Stomach (tissue), 19 donors: ENCODE results near the gene ECM1. TPM values are rescaled to one million over a fixed set of nuclear protein-coding genes. Genes with fewer than 3 reads are reported as not detected.

Source experiments
- DNase-seq, 2 donors: peaks; one replicate each; pipeline versions ENCODE4 v3.0.0 to v3.0.0-alpha.2; 2013 to 2019
- H3K27ac ChIP-seq, 5 donors: fragments of 200-600 bp in 4 of 5; sonication (generic) in 4 of 5; one replicate each; pipeline ENCODE4 v1.5.1; 2013 to 2019; ENCODE audit warnings: mild to moderate bottlenecking in 1 of 5, moderate library complexity in 1 of 5
- H3K27me3 ChIP-seq, 3 donors: fragments of 200-600 bp; sonication (generic); one replicate each; pipeline ENCODE4 v1.5.1; 2017 to 2019; ENCODE audit warnings: mixed run types in 1 of 3
- H3K36me3 ChIP-seq, 4 donors: fragments of 200-600 bp; sonication (generic); 1 replicate in 3 of 4; 2 replicates in 1 of 4; pipeline ENCODE4 v1.5.1; 2016 to 2019
- H3K4me1 ChIP-seq, 4 donors: fragments of 200-600 bp; sonication (generic); one replicate each; pipeline ENCODE4 v1.5.1; 2016 to 2019
- H3K4me3 ChIP-seq, 4 donors: fragments of 200-600 bp; sonication (generic) in 3 of 4; one replicate each; pipeline ENCODE4 v1.5.1; 2016 to 2019; ENCODE audit warnings: mild to moderate bottlenecking in 1 of 4
- H3K9me3 ChIP-seq, 4 donors: fragments of 200-600 bp; sonication (generic); one replicate each; pipeline ENCODE4 v1.5.1; 2016 to 2019
- CTCF ChIP-seq, 7 experiments: fragments of 450-650 bp in 4 of 7; fragments of 200-600 bp in 3 of 7; sonication (generic) in 3 of 7; IDR thresholded peaks; one replicate each; pipeline ENCODE4 v1.5.1; 2016 to 2019; ENCODE audit warnings: antibody characterized with exemption in 7 of 7, control low read depth in 2 of 7, mild to moderate bottlenecking in 1 of 7
- EP300 ChIP-seq: sonication (generic); formaldehyde crosslinking; IDR thresholded peaks from one replicate; pipeline ENCODE4 v1.6.1; 2017; ENCODE audit warnings: antibody characterized with exemption
- POLR2A ChIP-seq, 4 donors: fragments of 450-650 bp; IDR thresholded peaks; one replicate each; pipeline ENCODE4 v1.6.1; 2016; ENCODE audit warnings: antibody characterized with exemption in 4 of 4, control low read depth in 2 of 4, mild to moderate bottlenecking in 1 of 4, moderate library complexity in 1 of 4
- POLR2AphosphoS5 ChIP-seq, 3 donors: sonication (generic); formaldehyde crosslinking; IDR thresholded peaks; one replicate each; pipeline ENCODE4 v1.6.1; 2016; ENCODE audit warnings: antibody characterized with exemption in 3 of 3
- WGBS, 5 donors: extraction: QIAGEN DNeasy Blood & Tissue Kit in 3 of 5; methylation state at CpG; one replicate each; pipeline versions ENCODE4 v1.1.5 to v1.1.7; 2013 to 2018; 5-methylcytosine and 5-hydroxymethylcytosine counted together
- intact Hi-C: fragments of 100-400 bp; cut with DNase I; formaldehyde crosslinking; loops from one replicate; pipeline ENCODE4 v1.15.1; 2023; ENCODE audit warnings: low total_unique reads
- long read RNA-seq, 10 donors: transcript quantifications; one replicate each; lab custom pipeline, GENCODE V29; 2026
- polyA plus RNA-seq, 3 donors: library from polyadenylated mRNA; stranded (reverse); fragments of 200-250 nt; gene quantifications; one replicate each; pipeline ENCODE4 v1.2.3, GENCODE V29; 2013
- total RNA-seq, 5 donors: library from RNA; depleted of rRNA; stranded (reverse); fragments of >200 nt; gene quantifications; one replicate each; pipeline versions ENCODE4 v1.1.0 to v1.2.3, GENCODE V29; 2014 to 2016
- donor health status: healthy with polysubstance abuse.
- donor health status: Bipolar disorder and iron deficiency.
- donor health status: healthy.

Gene ECM1
- total RNA-seq (10 to 100 TPM in 2 of 5 donors, 1 to 10 TPM in 3; 1.7 to 29.3 (median 6.5) TPM), polyA plus RNA-seq (100 to 1,000 TPM in 1 of 3 donors, 1 to 10 TPM in 2; 3.1 to 345 (median 6.8) TPM)
- long read RNA-seq, donor 1, partial matches to known transcripts, result 7 of 7 reads
- long read RNA-seq, donor 1, other reads (novel, unspliced or antisense), result 0 of 7 reads
- long read RNA-seq, donor 2, partial matches to known transcripts, result 6 of 7 reads
- long read RNA-seq, donor 2, other reads (novel, unspliced or antisense), result 0 of 7 reads
- long read RNA-seq, donor 3, partial matches to known transcripts, result 0 of 1 reads
- long read RNA-seq, donor 3, other reads (novel, unspliced or antisense), result 0 of 1 reads
- long read RNA-seq, donor 4, result 0 reads
- long read RNA-seq, donor 5, result 0 reads
- long read RNA-seq, donor 6, result 0 reads
- long read RNA-seq, donor 7, partial matches to known transcripts, result 6 of 6 reads
- long read RNA-seq, donor 7, other reads (novel, unspliced or antisense), result 0 of 6 reads
- long read RNA-seq, donor 8, partial matches to known transcripts, result 0 of 1 reads
- long read RNA-seq, donor 8, other reads (novel, unspliced or antisense), result 0 of 1 reads
- long read RNA-seq, donor 9, partial matches to known transcripts, result 0 of 1 reads
- long read RNA-seq, donor 9, other reads (novel, unspliced or antisense), result 0 of 1 reads
- long read RNA-seq, donor 10, result 0 reads

- peak; percentile 33 to 60 for DNase-seq
- intact Hi-C loops, result no loop called here
- peaks cover 26 to 62% (median 57%) of the 10 kb centered on the region in 4 donors for H3K36me3 ChIP-seq
- H3K9me3 ChIP-seq, result no peaks in the 10 kb centered on the region
- H3K4me3 ChIP-seq, result peak within 1 kb of the TSS in 3 of 4 donors; percentile 5 to 15 (median 7)
- WGBS, 5 donors, result 47 to 63% (median 53%) methylated on average over 6 to 7 of the region's 7 CpGs
- H3K4me1 ChIP-seq, result peaks cover 0 to 28% (median 9%) of the 10 kb centered on the region in 4 donors
- TF ChIP-seq POLR2AphosphoS5 (IDR thresholded peaks at IDR 0.05) (peak in 1 of 3 donors; percentile 21), POLR2A (IDR thresholded peaks at IDR 0.05) (no peak)
- H3K27ac ChIP-seq, result peak within 1 kb of the TSS in 4 of 5 donors; percentile 60 to 71 (median 64)
- H3K27me3 ChIP-seq, result no peaks in the 10 kb centered on the region
Measured at GRCh38 chr1:150507912-150508864, at the start of gene ECM1. Gene ECM1, plus strand, starts transcription at chr1:150508109. Its CDS starts 101 bp downstream, at chr1:150508210.

- no peak overlapping the region for H3K27ac ChIP-seq
- no peak overlapping the region for H3K4me3 ChIP-seq
- 32 to 39% (median 37%) methylated on average over 4 of the region's 4 CpGs for WGBS, 5 donors
- peaks cover 0 to 5% (median 2%) of the 10 kb centered on the region in 4 donors for H3K4me1 ChIP-seq
- no peaks in the 10 kb centered on the region for H3K9me3 ChIP-seq
- no peaks in the 10 kb centered on the region for H3K27me3 ChIP-seq
- TF ChIP-seq POLR2AphosphoS5 (IDR thresholded peaks at IDR 0.05), result peak in 1 of 3 donors; percentile 21
- peak in 5 of 7 experiments; percentile 43 to 84 (median 69) for TF ChIP-seq CTCF (IDR thresholded peaks at IDR 0.05)
- TF ChIP-seq POLR2A (IDR thresholded peaks at IDR 0.05), result no peak
- peaks cover 45 to 87% (median 78%) of the 10 kb centered on the region in 4 donors for H3K36me3 ChIP-seq
- intact Hi-C loops, result loop anchor here (5.0 kb wide), 1 partner anchor 68 kb away; no protein-coding TSS in a partner anchor
- DNase-seq, result peak; percentile 63 to 86
Measured at GRCh38 chr1:150464422-150464826, 43.5 kb upstream of the ECM1 start.

- Histone ChIP-seq H3K4me1 (peaks cover 0 to 19% (median 4%) of the 10 kb centered on the region in 4 donors), H3K9me3 (no peaks in the 10 kb centered on the region), H3K36me3 (peaks cover 56 to 84% (median 74%) of the 10 kb centered on the region in 4 donors), H3K27me3 (no peaks in the 10 kb centered on the region), H3K4me3 (no peak overlapping the region), H3K27ac (no peak overlapping the region)
- no peak for DNase-seq
- TF ChIP-seq EP300 (no peak), CTCF (IDR thresholded peaks at IDR 0.05) (no peak), POLR2A (IDR thresholded peaks at IDR 0.05) (no peak), POLR2AphosphoS5 (IDR thresholded peaks at IDR 0.05) (no peak)
- intact Hi-C loops, result no loop called here
Measured at GRCh38 chr1:150466964-150467363, 40.9 kb upstream of the ECM1 start.

GRCh38 chr1:150469291-150469690 lies 38.6 kb upstream of the ECM1 start:
- Histone ChIP-seq H3K27me3 (no peaks in the 10 kb centered on the region), H3K4me3 (no peak overlapping the region), H3K27ac (no peak overlapping the region), H3K9me3 (no peaks in the 10 kb centered on the region), H3K4me1 (peaks cover 0 to 23% (median 4%) of the 10 kb centered on the region in 4 donors), H3K36me3 (peaks cover 58 to 75% (median 73%) of the 10 kb centered on the region in 4 donors)
- intact Hi-C loops, result no loop called here
- TF ChIP-seq EP300 (no peak), CTCF (IDR thresholded peaks at IDR 0.05) (no peak), POLR2A (IDR thresholded peaks at IDR 0.05) (no peak), POLR2AphosphoS5 (IDR thresholded peaks at IDR 0.05) (no peak)
- no peak for DNase-seq
- whole genome bisulfite sequencing, 5 donors, result 64 to 91% (median 77%) methylated on average over 1 of the region's 1 CpG
